ENCODE results near the gene BHLHE40. TPM values are rescaled to one million over a fixed set of nuclear protein-coding genes. Genes with fewer than 3 reads are reported as not detected.

Gene BHLHE40
- total RNA-seq, 1 donor from 2014 or later: 174 TPM

DNA sequence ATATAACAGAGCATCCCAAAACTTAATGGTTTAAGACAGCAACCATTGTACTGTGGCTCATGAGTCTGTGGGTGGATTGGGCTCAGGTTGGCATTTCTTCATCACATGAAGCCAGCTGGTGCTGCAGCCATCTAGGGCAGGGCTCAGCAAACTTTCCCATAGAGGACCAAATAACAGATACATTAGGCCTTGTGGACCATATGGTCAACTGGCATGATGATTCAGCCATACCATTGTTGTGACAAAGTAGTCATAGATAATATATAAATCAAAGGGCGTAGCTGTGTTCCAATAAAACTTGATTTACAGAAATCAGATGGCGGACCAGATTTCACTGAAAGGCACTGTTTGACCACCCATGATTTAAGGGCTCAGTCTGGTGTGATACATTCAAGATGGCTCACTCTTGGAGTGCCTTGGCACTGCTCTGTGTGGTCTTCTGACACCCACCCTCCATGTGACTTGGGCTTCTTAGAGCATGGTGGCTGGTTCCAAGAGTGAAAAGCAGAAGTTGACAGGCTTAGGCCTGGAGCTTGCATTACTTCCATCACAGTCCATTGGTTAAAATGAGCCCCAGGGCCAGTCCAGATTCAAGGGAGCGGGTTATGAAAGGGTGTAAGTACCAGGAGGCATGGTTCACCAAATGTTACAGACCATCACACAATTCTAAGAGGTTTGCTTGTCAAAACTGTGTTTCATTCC, 40.8 kb upstream of the BHLHE40 start:
- no peaks in the 10 kb centered on the region for H3K36me3 ChIP-seq (ENCODE audit: control insufficient read depth, insufficient read depth, low read length)
- no peak for DNase-seq (ENCODE audit: low read depth)
- H3K27me3 ChIP-seq (ENCODE audit: control insufficient read depth, insufficient read depth, low read length): no peaks in the 10 kb centered on the region
- no peak overlapping the region for H3K4me3 ChIP-seq (ENCODE audit: low read depth, low read length)
- TF ChIP-seq, protein P1, sequence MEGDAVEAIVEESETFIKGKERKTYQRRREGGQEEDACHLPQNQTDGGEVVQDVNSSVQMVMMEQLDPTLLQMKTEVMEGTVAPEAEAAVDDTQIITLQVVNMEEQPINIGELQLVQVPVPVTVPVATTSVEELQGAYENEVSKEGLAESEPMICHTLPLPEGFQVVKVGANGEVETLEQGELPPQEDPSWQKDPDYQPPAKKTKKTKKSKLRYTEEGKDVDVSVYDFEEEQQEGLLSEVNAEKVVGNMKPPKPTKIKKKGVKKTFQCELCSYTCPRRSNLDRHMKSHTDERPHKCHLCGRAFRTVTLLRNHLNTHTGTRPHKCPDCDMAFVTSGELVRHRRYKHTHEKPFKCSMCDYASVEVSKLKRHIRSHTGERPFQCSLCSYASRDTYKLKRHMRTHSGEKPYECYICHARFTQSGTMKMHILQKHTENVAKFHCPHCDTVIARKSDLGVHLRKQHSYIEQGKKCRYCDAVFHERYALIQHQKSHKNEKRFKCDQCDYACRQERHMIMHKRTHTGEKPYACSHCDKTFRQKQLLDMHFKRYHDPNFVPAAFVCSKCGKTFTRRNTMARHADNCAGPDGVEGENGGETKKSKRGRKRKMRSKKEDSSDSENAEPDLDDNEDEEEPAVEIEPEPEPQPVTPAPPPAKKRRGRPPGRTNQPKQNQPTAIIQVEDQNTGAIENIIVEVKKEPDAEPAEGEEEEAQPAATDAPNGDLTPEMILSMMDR (IDR thresholded peaks at IDR 0.05; ENCODE audit: insufficient read depth, low read length, poor library complexity, severe bottlenecking): no peak

DNA sequence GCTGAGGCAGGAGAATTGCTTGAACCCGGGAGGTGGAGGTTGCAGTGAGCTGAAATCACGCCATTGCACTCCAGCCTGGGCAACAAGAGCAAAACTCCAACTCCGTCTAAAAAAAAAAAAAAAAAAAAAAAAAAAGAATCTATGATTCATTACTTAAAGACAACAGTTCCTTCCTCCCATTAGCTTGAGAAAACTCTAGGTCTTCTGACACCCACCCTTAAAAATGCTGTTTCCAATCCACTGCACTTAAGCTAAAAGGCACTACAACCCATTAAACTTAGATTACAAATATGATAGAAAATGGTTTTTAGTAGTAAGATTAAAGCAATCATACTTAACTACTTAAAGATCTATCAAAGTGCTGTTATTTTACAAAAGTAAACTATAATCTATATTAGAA, 40.0 kb upstream of the BHLHE40 start:
- peak; percentile 32 for DNase-seq (ENCODE audit: low read depth)
- no peak overlapping the region for H3K4me3 ChIP-seq (ENCODE audit: low read depth, low read length)
- no peaks in the 10 kb centered on the region for H3K27me3 ChIP-seq (ENCODE audit: control insufficient read depth, insufficient read depth, low read length)
- no peaks in the 10 kb centered on the region for H3K36me3 ChIP-seq (ENCODE audit: control insufficient read depth, insufficient read depth, low read length)
- TF ChIP-seq, protein P1 (IDR thresholded peaks at IDR 0.05; ENCODE audit: insufficient read depth, low read length, poor library complexity, severe bottlenecking): no peak

DNA sequence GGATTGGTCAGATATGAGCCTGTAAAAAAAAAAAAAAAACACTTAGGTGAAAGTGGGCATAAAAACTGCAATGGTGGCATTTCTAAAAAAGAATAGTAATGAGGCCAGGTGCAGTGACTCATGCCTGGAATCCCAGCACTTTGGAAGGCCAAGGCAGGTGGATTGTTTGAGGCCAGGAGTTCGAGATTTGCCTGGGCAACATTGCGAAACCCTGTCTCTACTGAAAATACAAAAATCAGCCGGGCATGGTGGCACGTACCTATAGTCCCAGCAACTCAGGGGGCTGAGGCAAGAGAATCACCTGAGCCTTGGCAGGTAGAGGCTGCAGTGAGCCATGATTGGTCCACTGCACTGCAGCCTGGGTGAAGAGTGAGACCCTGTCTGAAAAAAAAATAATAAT, 38.3 kb upstream of the BHLHE40 start:
- H3K4me3 ChIP-seq (ENCODE audit: low read depth, low read length): no peak overlapping the region
- no peaks in the 10 kb centered on the region for H3K36me3 ChIP-seq (ENCODE audit: control insufficient read depth, insufficient read depth, low read length)
- DNase-seq (ENCODE audit: low read depth): no peak
- TF ChIP-seq, protein P1 (IDR thresholded peaks at IDR 0.05; ENCODE audit: insufficient read depth, low read length, poor library complexity, severe bottlenecking): no peak
- H3K27me3 ChIP-seq (ENCODE audit: control insufficient read depth, insufficient read depth, low read length): no peaks in the 10 kb centered on the region

DNA sequence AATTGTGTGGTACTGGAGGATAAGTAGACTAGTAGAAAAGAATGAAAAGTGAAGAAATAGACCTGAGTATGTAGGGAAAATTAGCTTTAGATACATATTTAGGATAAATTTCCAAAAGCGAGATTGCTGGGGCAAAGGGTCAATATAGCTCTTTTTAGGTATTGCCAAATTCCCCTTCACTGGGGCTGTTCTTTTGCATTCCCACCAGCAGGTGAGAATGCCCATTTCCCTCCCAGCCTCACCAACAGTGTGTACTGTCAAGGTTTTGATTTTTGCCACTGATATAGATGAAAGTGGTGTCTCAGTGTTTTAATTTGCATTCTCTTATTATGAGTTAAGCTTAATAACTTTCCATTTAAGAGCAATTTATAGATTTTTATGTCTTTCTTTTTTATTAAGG, 35.7 kb upstream of the BHLHE40 start:
- DNase-seq (ENCODE audit: low read depth): no peak
- Histone ChIP-seq H3K4me3 (ENCODE audit: low read depth, low read length) (no peak overlapping the region), H3K27me3 (ENCODE audit: control insufficient read depth, insufficient read depth, low read length) (no peaks in the 10 kb centered on the region), H3K36me3 (ENCODE audit: control insufficient read depth, insufficient read depth, low read length) (no peaks in the 10 kb centered on the region)
- TF ChIP-seq, protein P1 (IDR thresholded peaks at IDR 0.05; ENCODE audit: insufficient read depth, low read length, poor library complexity, severe bottlenecking): peak; percentile 25

DNA sequence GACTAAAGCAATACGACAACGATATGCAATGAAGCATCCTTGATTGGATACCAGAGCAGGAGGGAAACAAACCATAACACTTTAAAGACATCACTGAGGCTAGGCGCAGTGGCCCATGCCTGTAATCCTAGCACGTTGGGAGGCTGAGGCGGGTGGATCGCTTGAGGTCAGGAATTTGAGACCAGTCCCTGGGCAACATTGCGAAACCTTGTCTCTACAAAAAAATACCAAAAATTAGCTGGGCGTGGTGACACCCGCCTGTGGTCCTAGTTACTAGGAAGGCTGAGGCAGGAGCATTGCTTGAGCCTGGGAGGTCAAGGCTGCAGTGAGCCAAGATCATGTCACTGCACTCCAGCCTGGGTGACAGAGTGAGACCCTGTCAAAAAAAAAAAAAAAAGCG, 33.9 kb upstream of the BHLHE40 start:
- no peak for DNase-seq (ENCODE audit: low read depth)
- Histone ChIP-seq H3K27me3 (ENCODE audit: control insufficient read depth, insufficient read depth, low read length) (no peaks in the 10 kb centered on the region), H3K4me3 (ENCODE audit: low read depth, low read length) (no peak overlapping the region), H3K36me3 (ENCODE audit: control insufficient read depth, insufficient read depth, low read length) (no peaks in the 10 kb centered on the region)
- TF ChIP-seq, protein P1 (IDR thresholded peaks at IDR 0.05; ENCODE audit: insufficient read depth, low read length, poor library complexity, severe bottlenecking): no peak

DNA sequence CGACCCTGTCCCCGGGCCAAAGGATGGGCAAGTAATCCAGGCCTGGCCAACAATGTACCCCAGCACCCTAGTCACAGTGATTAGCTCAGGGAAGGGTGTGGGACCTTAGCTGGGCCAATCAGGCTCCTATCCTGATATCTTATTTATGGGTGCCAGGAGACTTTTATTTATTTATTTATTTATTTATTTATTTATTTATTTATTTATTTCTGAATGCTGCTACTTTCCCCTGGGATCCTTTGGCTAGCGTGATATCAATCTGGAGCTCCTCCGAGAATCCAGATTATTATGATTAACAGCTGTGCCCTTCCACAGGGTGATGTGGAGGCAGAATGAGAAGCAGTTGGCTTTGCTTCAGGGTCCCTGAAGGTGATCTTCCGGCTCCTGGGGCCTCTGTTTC, 32.2 kb upstream of the BHLHE40 start:
- H3K4me3 ChIP-seq (ENCODE audit: low read depth, low read length): no peak overlapping the region
- TF ChIP-seq, protein P1 (IDR thresholded peaks at IDR 0.05; ENCODE audit: insufficient read depth, low read length, poor library complexity, severe bottlenecking): no peak
- no peak for DNase-seq (ENCODE audit: low read depth)
- H3K36me3 ChIP-seq (ENCODE audit: control insufficient read depth, insufficient read depth, low read length): no peaks in the 10 kb centered on the region
- H3K27me3 ChIP-seq (ENCODE audit: control insufficient read depth, insufficient read depth, low read length): no peaks in the 10 kb centered on the region

All from kidney epithelial cell (primary cell).